ENCODE measurements around the gene THSD4.

GRCh38 chr15:71808311-71809020 is 693.2 kb downstream of the THSD4 start:
- TF ChIP-seq EZH2 (IDR thresholded peaks at IDR 0.05; ENCODE audit: insufficient read depth, low read length), result no peak
- TF ChIP-seq CTCF (IDR thresholded peaks at IDR 0.05; ENCODE audit: insufficient read depth, low read depth, low read length), result no peak
